GM18951 (cell line): ENCODE data around the gene DPYSL4.

ENCODE experiments used
- POLR2A ChIP-seq: IDR thresholded peaks from 4 replicates; pipeline ENCODE4 v1.6.1; 2011; ENCODE audit warnings: mild to moderate bottlenecking; ENCODE audit not compliant: insufficient read length, insufficient read depth; ENCODE audit errors: extremely low read depth
- in situ Hi-C: fragments of 300-500 bp; cut with MboI; formaldehyde crosslinking; loops from one replicate; pipeline ENCODE4 v1.12.0; 2022; ENCODE audit warnings: low sequenced_read_pairs, mixed read lengths, inconsistent platforms; ENCODE audit not compliant: unreplicated experiment

DPYSL4 gene

GRCh38 chr10:132223611-132224342 is 37.0 kb downstream of the DPYSL4 start:
- in situ Hi-C loops, result loop anchor here (10.0 kb wide), 1 partner anchor 141 kb away; no protein-coding TSS in a partner anchor
- TF ChIP-seq POLR2A, result no peak

GRCh38 chr10:132224343-132225072 is 37.8 kb downstream of the DPYSL4 start:
- TF ChIP-seq POLR2A, result no peak
- in situ Hi-C loops, result loop anchor here (10.0 kb wide), 1 partner anchor 140 kb away; no protein-coding TSS in a partner anchor

GRCh38 chr10:132225073-132225848 is 38.5 kb downstream of the DPYSL4 start:
- in situ Hi-C loops, result loop anchor here (10.0 kb wide), 1 partner anchor 140 kb away; no protein-coding TSS in a partner anchor
- TF ChIP-seq POLR2A, result no peak

GRCh38 chr10:132225849-132226205 is 39.1 kb downstream of the DPYSL4 start:
- no peak for TF ChIP-seq POLR2A
- in situ Hi-C loops, result loop anchor here (10.0 kb wide), 1 partner anchor 139 kb away; no protein-coding TSS in a partner anchor

GRCh38 chr10:132226586-132227405 is 40.0 kb downstream of the DPYSL4 start:
- no peak for TF ChIP-seq POLR2A
- in situ Hi-C loops, result loop anchor here (10.0 kb wide), 1 partner anchor 138 kb away; no protein-coding TSS in a partner anchor

GRCh38 chr10:132227851-132228390 is 41.2 kb downstream of the DPYSL4 start:
- no peak for TF ChIP-seq POLR2A
- in situ Hi-C loops, result loop anchor here (10.0 kb wide), 1 partner anchor 137 kb away; no protein-coding TSS in a partner anchor

GRCh38 chr10:132228616-132229015 is 41.9 kb downstream of the DPYSL4 start:
- in situ Hi-C loops, result loop anchor here (10.0 kb wide), 1 partner anchor 136 kb away; no protein-coding TSS in a partner anchor
- TF ChIP-seq POLR2A, result no peak

GRCh38 chr10:132229096-132229495 is 42.3 kb downstream of the DPYSL4 start:
- TF ChIP-seq POLR2A, result no peak
- in situ Hi-C loops, result loop anchor here (10.0 kb wide), 1 partner anchor 136 kb away; no protein-coding TSS in a partner anchor

- TF ChIP-seq POLR2A, result peak; percentile 36
- in situ Hi-C loops, result loop anchor here (10.0 kb wide), 1 partner anchor 135 kb away; no protein-coding TSS in a partner anchor
Observed at GRCh38 chr10:132229834-132230556, 43.2 kb downstream of the DPYSL4 start.

- TF ChIP-seq POLR2A, result no peak
- in situ Hi-C loops, result no loop called here
Observed at GRCh38 chr10:132230557-132231210, 43.9 kb downstream of the DPYSL4 start.

GRCh38 chr10:132231656-132232022 is 44.9 kb downstream of the DPYSL4 start:
- no peak for TF ChIP-seq POLR2A
- in situ Hi-C loops, result no loop called here
